Vagina (tissue), 2 donors: ENCODE results near the gene OSGIN1. TPM values are rescaled to one million over a fixed set of nuclear protein-coding genes. Genes with fewer than 3 reads are reported as not detected.

ENCODE experiments used
- DNase-seq, 2 donors: peaks; one replicate each; pipeline ENCODE4 v3.0.0-alpha.2; 2017; ENCODE audit errors: extremely low spot score in 2 of 2
- H3K27ac ChIP-seq: fragments of 200-600 bp; sonication (generic); one replicate; pipeline ENCODE4 v1.5.1; 2019
- H3K27me3 ChIP-seq: fragments of 200-600 bp; sonication (generic); one replicate; pipeline ENCODE4 v1.5.1; 2019
- H3K36me3 ChIP-seq, 2 donors: fragments of 200-600 bp; sonication (generic); one replicate each; pipeline ENCODE4 v1.5.1; 2017 to 2019
- H3K4me1 ChIP-seq: fragments of 200-600 bp; sonication (generic); one replicate; pipeline ENCODE4 v1.5.1; 2019
- H3K4me3 ChIP-seq, 2 donors: fragments of 200-600 bp; sonication (generic); 1 replicate in 1 of 2; 2 replicates in 1 of 2; pipeline ENCODE4 v1.5.1; 2016 to 2019
- H3K9me3 ChIP-seq: fragments of 200-600 bp; sonication (generic); one replicate; pipeline ENCODE4 v1.5.1; 2019
- POLR2A ChIP-seq, 2 donors: fragments of 450-650 bp; IDR thresholded peaks; one replicate each; pipeline ENCODE4 v1.6.1; 2017; ENCODE audit warnings: antibody characterized with exemption in 2 of 2, mild to moderate bottlenecking in 2 of 2, moderate library complexity in 2 of 2
- POLR2AphosphoS5 ChIP-seq, 2 donors: sonication (generic); formaldehyde crosslinking; IDR thresholded peaks; one replicate each; pipeline ENCODE4 v1.9.0; 2017; ENCODE audit warnings: antibody characterized with exemption in 2 of 2, mild to moderate bottlenecking in 2 of 2, low read depth in 1 of 2; ENCODE audit not compliant: insufficient read depth in 1 of 2
- intact Hi-C: fragments of 100-400 bp; cut with DNase I; formaldehyde crosslinking; loops from one replicate; pipeline ENCODE4 v1.15.1; 2023
- total RNA-seq: library from RNA; depleted of rRNA; stranded (reverse); fragments of >200 nt; gene quantifications from one replicate; pipeline ENCODE4 v1.2.3, GENCODE V29; 2016
- TF ChIP-seq, protein P1 (sequence below), 3 experiments: fragments of 450-650 bp in 2 of 3; fragments of 200-600 bp in 1 of 3; sonication (generic) in 1 of 3; IDR thresholded peaks; one replicate each; pipeline ENCODE4 v1.5.1; 2017 to 2019; ENCODE audit warnings: antibody characterized with exemption in 3 of 3, mild to moderate bottlenecking in 2 of 3, moderate library complexity in 2 of 3

Gene OSGIN1
- total RNA-seq, 1 donor from 2014 or later = 6.4 TPM

DNA sequence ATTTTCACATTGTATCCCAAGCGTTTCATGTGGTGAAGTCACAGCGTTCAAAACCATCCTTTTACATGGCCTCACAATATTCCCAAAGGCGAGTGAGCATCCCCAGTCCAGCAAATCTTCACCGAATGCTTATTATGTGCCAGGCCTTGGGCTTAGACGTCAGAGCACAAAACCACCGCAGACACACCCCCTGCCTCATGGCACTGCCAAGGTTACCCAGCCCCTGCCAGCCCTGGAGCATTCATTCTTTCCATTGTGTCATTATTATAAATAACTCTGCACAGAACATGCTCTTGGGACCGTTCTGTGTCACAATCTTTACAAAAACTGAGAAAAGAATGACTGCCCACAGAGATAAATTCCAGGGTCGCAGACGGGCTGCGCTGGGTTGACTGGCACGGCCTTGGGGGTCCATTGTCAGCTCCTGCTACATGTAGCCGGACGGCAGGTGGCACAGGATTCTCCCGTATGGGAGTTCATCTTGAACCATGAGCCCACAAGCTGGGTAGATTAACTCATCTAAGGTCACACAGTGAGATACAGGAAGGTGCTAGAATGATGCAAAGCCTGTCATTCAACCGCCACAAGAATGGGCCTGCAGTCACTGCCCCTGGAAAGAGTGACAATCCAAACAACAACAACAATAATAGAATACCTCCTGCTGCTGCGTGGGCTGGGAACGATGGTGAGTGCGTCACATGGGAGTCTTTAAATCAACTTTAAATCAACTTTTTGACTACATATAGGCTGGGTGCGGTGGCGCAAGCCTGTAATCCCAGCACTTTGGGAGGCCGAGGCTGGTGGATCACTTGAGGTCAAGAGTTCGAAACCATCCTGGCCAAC lies 10.5 kb downstream of the OSGIN1 start:
- no peaks in the 10 kb centered on the region for H3K4me1 ChIP-seq
- H3K9me3 ChIP-seq = no peaks in the 10 kb centered on the region
- H3K27ac ChIP-seq = no peak overlapping the region
- no peaks in the 10 kb centered on the region for H3K27me3 ChIP-seq
- H3K36me3 ChIP-seq = peaks cover 0 to 15% of the 10 kb centered on the region in 2 donors
- DNase-seq = no peak
- no peak for TF ChIP-seq POLR2A (IDR thresholded peaks at IDR 0.05)
- TF ChIP-seq, protein P1, sequence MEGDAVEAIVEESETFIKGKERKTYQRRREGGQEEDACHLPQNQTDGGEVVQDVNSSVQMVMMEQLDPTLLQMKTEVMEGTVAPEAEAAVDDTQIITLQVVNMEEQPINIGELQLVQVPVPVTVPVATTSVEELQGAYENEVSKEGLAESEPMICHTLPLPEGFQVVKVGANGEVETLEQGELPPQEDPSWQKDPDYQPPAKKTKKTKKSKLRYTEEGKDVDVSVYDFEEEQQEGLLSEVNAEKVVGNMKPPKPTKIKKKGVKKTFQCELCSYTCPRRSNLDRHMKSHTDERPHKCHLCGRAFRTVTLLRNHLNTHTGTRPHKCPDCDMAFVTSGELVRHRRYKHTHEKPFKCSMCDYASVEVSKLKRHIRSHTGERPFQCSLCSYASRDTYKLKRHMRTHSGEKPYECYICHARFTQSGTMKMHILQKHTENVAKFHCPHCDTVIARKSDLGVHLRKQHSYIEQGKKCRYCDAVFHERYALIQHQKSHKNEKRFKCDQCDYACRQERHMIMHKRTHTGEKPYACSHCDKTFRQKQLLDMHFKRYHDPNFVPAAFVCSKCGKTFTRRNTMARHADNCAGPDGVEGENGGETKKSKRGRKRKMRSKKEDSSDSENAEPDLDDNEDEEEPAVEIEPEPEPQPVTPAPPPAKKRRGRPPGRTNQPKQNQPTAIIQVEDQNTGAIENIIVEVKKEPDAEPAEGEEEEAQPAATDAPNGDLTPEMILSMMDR (IDR thresholded peaks at IDR 0.05) = no peak
- TF ChIP-seq POLR2AphosphoS5 (IDR thresholded peaks at IDR 0.05; ENCODE audit: insufficient read depth in 1 of 2, low read depth in 1 of 2) = no peak
- intact Hi-C loops = loop anchor here (10.0 kb wide), 2 partner anchors 101 to 521 kb away; no protein-coding TSS in a partner anchor
- no peak overlapping the region for H3K4me3 ChIP-seq

DNA sequence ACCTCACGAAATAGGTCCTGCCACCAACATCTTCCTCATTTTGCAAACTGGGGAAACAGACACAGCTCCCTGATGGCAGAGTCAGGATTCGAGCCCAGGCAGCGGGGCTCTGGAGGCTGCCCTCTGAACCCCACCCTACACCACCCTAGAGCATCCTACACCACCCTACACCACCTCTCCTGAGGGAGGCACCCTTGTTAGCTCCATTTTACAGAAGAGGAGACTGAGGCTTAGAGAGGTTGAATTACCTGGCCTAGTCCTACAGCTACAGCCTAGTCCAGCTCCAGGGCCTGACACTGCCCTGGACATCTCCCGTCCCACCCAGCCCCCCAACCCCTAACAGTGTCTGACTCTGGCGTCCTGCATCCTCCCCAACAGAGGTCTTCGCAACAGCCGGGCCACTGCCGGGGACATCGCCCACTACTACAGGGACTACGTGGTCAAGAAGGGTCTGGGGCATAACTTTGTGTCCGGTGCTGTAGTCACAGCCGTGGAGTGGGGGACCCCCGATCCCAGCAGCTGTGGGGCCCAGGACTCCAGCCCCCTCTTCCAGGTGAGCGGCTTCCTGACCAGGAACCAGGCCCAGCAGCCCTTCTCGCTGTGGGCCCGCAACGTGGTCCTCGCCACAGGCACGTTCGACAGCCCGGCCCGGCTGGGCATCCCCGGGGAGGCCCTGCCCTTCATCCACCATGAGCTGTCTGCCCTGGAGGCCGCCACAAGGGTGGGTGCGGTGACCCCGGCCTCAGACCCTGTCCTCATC lies 11.8 kb downstream of the OSGIN1 start:
- no peak overlapping the region for H3K4me3 ChIP-seq
- peaks cover 0 to 5% of the 10 kb centered on the region in 2 donors for H3K36me3 ChIP-seq
- no peaks in the 10 kb centered on the region for H3K4me1 ChIP-seq
- no peak overlapping the region for H3K27ac ChIP-seq
- no peaks in the 10 kb centered on the region for H3K9me3 ChIP-seq
- intact Hi-C loops = loop anchor here (10.0 kb wide), 2 partner anchors 100 to 520 kb away; no protein-coding TSS in a partner anchor
- H3K27me3 ChIP-seq = no peaks in the 10 kb centered on the region
- TF ChIP-seq POLR2AphosphoS5 (IDR thresholded peaks at IDR 0.05; ENCODE audit: insufficient read depth in 1 of 2, low read depth in 1 of 2) = no peak
- no peak for TF ChIP-seq POLR2A (IDR thresholded peaks at IDR 0.05)
- TF ChIP-seq, protein P1 (IDR thresholded peaks at IDR 0.05) = no peak
- no peak for DNase-seq

DNA sequence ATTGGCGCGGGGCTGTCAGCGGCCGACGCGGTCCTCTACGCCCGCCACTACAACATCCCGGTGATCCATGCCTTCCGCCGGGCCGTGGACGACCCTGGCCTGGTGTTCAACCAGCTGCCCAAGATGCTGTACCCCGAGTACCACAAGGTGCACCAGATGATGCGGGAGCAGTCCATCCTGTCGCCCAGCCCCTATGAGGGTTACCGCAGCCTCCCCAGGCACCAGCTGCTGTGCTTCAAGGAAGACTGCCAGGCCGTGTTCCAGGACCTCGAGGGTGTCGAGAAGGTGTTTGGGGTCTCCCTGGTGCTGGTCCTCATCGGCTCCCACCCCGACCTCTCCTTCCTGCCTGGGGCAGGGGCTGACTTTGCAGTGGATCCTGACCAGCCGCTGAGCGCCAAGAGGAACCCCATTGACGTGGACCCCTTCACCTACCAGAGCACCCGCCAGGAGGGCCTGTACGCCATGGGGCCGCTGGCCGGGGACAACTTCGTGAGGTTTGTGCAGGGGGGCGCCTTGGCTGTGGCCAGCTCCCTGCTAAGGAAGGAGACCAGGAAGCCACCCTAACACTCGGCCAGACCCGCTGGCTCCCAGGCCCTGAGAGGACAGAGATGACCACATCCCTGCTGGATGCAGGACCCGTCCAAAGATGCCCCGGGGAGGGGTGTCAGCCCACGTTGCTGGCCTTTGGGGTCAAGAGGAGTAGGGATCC lies 12.6 kb downstream of the OSGIN1 start:
- Histone ChIP-seq H3K27ac (no peak overlapping the region), H3K36me3 (peaks cover 0 to 4% of the 10 kb centered on the region in 2 donors), H3K4me1 (no peaks in the 10 kb centered on the region), H3K9me3 (no peaks in the 10 kb centered on the region), H3K27me3 (no peaks in the 10 kb centered on the region), H3K4me3 (no peak overlapping the region)
- no peak for TF ChIP-seq POLR2AphosphoS5 (IDR thresholded peaks at IDR 0.05; ENCODE audit: insufficient read depth in 1 of 2, low read depth in 1 of 2)
- TF ChIP-seq, protein P1 (IDR thresholded peaks at IDR 0.05) = no peak
- no peak for TF ChIP-seq POLR2A (IDR thresholded peaks at IDR 0.05)
- no peak for DNase-seq
- intact Hi-C loops = loop anchor here (10.0 kb wide), 2 partner anchors 99 to 519 kb away; no protein-coding TSS in a partner anchor

DNA sequence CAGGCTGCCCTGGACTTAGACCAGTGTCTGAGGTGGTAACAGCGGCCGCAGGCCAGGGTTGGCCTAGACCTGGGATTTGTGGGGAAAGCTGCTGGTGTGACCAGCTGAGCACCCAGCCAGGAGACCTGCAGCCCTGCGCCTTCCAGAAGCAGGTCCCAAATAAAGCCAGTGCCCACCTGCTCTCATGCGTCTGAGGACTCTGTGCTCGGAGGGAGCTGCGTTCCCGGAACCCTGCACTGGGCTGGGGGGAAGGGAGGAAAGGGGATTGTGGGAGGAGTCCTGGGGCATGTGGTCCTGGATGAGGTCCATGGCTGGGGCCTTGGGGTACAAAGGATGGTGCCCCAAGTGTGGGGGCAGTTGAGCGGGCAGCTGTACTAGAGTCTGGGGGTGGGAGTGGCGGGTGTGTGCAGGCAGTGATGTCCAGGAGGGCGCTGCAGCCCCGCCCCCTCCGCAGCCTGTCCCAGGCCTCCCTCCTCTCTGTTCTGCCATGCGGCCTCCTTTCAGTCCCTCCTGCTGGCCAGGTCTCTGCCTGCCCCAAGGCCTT lies 13.2 kb downstream of the OSGIN1 start:
- Histone ChIP-seq H3K27ac (no peak overlapping the region), H3K4me1 (no peaks in the 10 kb centered on the region), H3K27me3 (no peaks in the 10 kb centered on the region), H3K4me3 (no peak overlapping the region), H3K36me3 (no peaks in the 10 kb centered on the region), H3K9me3 (no peaks in the 10 kb centered on the region)
- no peak for DNase-seq
- intact Hi-C loops = loop anchor here (10.0 kb wide), 2 partner anchors 99 to 519 kb away; no protein-coding TSS in a partner anchor
- TF ChIP-seq POLR2A (IDR thresholded peaks at IDR 0.05) = no peak
- TF ChIP-seq, protein P1 (IDR thresholded peaks at IDR 0.05) = no peak
- no peak for TF ChIP-seq POLR2AphosphoS5 (IDR thresholded peaks at IDR 0.05; ENCODE audit: insufficient read depth in 1 of 2, low read depth in 1 of 2)
